Esophagus muscularis mucosa (tissue), 4 donors: ENCODE measurements around the gene EPHA4.

Experiments used
- EP300 ChIP-seq: sonication (generic); formaldehyde crosslinking; IDR thresholded peaks from one replicate; pipeline ENCODE4 v1.6.1; 2017; ENCODE audit warnings: antibody characterized with exemption
- POLR2A ChIP-seq: fragments of 450-650 bp; IDR thresholded peaks from one replicate; pipeline ENCODE4 v1.6.1; 2017; ENCODE audit warnings: antibody characterized with exemption, moderate library complexity, mild to moderate bottlenecking, low read depth
- POLR2AphosphoS5 ChIP-seq, 2 donors: sonication (generic); formaldehyde crosslinking; IDR thresholded peaks; one replicate each; pipeline ENCODE4 v1.6.1; 2017; ENCODE audit warnings: antibody characterized with exemption in 2 of 2
- TF ChIP-seq, protein P1 (sequence below), 3 experiments: fragments of 200-600 bp in 2 of 3; fragments of 450-650 bp in 1 of 3; sonication (generic) in 2 of 3; IDR thresholded peaks; one replicate each; pipeline ENCODE4 v1.5.1; 2017 to 2019; ENCODE audit warnings: antibody characterized with exemption in 3 of 3, mild to moderate bottlenecking in 2 of 3, moderate library complexity in 1 of 3

DNA sequence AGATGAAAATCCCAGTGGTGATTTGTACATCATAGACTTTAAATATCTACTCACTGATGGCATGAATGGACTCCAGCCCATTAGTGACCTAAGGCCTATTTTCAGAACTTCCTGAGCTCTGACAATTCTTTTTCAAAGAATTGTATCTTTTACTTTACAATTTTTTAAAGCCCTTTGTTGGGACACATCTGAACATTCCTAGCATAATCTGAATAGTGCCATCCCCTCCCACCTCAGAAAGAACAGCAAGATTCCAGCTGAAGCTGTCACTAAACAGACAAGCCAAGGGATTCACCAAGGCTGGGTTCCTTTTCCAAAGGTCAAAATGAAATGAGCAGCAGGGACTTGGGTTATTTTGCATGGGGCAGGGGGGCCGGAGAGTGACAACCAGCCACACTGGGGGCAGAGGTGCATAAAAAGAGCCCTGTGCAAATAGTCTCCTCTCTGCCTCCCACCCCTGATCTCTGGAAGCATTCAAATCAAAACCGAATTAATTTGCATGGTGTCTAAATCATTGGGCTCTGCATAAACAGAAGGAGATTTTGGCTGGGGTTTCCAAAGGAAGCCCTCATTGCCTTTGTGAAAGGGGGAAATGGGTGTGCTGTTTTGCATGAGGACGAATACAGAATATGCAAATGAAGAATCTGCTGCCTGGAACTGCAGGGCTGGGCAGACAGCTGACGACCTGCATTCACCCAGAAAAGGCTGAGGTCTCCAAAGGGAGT lies 17.2 kb downstream of the EPHA4 start:
- TF ChIP-seq POLR2A = no peak
- TF ChIP-seq, protein P1, sequence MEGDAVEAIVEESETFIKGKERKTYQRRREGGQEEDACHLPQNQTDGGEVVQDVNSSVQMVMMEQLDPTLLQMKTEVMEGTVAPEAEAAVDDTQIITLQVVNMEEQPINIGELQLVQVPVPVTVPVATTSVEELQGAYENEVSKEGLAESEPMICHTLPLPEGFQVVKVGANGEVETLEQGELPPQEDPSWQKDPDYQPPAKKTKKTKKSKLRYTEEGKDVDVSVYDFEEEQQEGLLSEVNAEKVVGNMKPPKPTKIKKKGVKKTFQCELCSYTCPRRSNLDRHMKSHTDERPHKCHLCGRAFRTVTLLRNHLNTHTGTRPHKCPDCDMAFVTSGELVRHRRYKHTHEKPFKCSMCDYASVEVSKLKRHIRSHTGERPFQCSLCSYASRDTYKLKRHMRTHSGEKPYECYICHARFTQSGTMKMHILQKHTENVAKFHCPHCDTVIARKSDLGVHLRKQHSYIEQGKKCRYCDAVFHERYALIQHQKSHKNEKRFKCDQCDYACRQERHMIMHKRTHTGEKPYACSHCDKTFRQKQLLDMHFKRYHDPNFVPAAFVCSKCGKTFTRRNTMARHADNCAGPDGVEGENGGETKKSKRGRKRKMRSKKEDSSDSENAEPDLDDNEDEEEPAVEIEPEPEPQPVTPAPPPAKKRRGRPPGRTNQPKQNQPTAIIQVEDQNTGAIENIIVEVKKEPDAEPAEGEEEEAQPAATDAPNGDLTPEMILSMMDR (IDR thresholded peaks at IDR 0.05) = no peak
- TF ChIP-seq EP300 = no peak
- TF ChIP-seq POLR2AphosphoS5 (IDR thresholded peaks at IDR 0.05) = no peak
